GM19240 (cell line): ENCODE measurements around the gene VSIR.

Experiments used
- DNase-seq: peaks from one replicate; pipeline ENCODE4 v3.0.0; 2011; ENCODE audit warnings: low spot score; ENCODE audit not compliant: insufficient read length

The VSIR gene

DNA sequence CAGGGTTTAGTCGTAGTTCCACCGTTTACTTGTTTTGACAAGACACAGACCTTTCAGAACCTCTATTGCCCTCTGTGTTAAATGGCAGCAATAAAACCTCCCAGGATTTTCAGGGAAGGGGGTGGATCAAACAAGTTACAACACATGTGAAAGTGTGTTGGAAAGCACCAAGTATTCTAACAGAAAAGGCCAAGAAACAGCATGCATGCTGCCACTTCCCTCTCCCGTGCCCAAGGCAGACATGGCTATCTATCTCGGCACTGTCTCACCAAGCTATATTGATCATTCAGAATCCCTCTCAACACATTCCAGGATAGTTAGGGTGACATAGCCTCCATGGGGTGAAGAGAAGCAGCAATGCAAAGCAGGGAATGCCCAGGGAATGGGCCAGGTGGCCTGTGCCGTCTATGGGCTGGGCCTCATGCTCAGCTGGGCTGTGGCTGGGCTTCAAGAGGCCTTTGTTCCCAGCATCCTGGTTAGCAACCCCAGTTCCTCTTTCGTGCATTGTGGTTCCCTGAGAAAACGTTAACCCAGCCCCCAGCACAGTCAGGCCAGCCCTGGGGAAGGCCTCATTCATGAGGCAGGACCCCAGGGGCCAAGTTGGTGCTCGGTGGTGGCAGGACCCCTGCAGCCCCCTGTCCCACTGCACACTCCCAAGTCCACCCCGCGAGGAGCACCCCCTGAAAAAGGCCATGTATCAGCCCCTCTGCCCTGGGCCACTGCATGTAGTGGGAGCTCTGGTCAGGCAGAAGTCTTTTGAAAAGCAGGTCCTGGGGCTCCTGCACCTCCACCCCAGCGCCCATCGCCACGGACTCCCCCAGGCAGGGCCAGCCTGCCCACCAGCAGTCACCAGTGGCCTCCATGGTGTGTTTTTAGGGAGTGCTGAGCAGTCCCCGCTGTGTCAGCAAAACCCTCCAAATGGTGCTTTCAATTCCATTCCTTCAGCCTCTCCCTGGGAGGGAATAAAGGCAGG lies 25.5 kb downstream of the VSIR start:
- no peak for DNase-seq

GRCh38 chr10:71747039-71747531 lies 26.2 kb downstream of the VSIR start:
- no peak for DNase-seq

GRCh38 chr10:71746344-71747037 lies 26.8 kb downstream of the VSIR start:
- DNase-seq = no peak

GRCh38 chr10:71745664-71746250 lies 27.6 kb downstream of the VSIR start:
- DNase-seq = no peak

DNA sequence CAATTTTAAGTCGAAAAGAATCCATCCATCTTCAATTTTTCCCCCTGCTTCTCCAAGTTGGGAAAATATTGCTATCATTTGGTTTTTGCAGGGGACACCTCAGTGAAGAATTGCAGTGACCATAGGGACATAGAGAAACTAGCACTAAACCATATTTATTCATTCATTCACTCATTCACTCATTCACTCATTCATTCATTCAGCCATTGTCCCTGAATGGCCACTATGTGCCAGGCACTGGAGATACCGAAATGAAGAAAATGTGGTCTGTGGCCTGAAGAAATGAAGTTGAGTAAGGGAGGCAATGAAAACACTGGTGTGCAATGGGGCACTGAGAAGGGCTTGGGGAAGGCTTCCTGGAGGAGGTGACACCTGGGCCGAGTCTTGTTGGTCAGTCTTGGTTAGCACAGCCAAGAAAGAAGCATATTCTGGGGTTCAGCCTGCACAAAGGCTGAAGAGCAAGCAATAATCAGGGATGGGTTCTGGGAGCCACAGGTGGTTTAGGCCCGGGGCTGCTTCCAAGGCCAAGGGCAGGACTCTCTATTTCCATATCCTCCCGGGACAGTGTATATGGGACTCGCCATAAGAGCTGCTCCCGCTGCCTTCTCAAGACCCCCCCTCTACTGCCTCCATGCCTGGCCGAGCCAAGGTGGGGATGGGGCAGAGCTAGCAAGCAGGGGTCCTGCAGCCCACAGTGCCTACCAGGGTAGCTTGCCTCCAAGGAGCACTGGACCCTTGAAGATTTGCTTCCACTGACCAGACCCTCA lies 28.2 kb downstream of the VSIR start:
- DNase-seq = no peak

DNA sequence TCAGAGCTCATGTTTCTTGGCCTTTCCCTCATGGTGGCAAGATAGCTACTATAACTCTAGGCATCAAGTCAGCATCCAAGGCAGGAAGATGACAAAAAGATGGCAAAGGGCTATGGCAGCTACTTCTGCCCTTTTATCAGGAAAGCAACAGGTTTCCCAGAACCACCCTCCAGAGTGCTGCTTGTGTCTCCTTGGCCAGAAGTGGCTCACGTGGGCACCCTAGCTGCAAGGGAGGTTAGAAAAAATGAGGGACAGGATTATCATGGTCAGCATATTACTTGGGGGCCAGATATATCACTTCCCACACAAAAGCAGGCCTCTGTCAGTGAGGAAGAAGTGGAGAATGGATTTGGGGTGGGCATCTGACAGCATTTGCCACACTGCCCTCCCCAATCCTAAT lies 29.5 kb downstream of the VSIR start:
- DNase-seq = no peak

DNA sequence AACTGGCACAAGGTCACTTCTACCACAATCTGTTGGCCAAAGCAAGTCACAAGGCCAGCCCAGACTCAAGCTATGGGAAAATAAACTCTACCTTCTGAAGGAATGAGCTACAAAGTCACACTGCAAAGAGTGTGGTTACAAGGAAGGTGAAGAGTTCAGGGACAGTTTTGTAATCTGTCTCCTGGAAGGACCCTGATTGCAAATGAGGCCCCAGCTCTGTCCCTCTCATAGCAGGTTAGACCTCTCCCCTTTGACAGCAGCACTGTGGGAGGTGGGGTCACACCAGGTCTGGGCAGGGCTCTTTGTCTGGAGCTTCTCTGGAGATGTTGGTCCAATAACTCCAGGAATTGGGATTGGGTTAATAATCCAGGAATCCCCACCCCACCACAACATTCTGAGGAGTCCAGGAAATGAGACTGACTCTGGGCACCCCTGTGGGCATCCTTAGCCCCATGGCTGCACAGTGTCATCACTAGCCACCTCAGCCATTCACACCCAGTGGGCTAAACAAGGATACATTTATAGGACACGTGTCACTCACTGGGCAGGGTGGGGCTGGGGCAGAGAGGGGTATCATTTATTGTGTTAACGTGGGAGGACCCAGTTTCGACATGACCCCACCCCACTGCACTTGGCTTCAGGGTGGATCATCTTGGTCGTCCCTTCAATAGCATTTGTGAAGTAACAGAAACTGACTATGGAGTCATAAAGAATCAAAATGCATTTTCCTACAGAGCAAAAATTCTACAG lies 30.1 kb downstream of the VSIR start:
- no peak for DNase-seq

- DNase-seq = no peak
Measured at GRCh38 chr10:71742301-71743088, 30.8 kb downstream of the VSIR start.

DNA sequence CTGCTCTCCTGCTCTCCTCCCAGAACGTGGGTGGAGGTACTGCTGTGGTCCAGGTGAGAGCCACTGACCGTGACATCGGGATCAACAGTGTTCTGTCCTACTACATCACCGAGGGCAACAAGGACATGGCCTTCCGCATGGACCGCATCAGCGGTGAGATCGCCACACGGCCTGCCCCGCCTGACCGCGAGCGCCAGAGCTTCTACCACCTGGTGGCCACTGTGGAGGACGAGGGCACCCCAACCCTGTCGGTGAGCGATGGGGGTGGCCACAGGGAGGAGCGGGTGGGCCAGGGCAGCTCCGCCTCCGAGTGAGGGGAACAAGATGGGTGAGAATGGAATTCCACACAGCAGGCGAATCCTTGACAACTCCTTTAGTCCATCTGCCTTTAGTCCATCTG lies 31.6 kb downstream of the VSIR start:
- no peak for DNase-seq

DNA sequence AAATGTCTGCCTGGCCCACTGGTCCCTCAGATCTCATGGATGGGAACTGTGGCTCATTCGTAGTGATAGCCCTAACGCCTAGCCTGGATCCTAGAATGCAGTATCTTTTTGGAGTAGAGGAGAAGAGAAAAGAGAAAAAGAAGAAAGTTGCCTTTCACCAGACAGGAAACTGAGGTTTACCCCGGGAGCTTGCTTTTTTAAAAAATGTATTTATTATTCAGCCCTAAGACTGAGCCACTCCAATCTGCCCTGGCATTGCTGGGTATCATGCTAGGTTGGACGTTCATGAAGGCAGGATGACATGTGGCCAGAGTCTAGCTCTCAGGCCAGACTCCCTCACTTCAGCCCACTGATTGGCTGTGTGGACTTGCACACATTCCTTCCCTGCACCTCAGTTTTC lies 32.3 kb downstream of the VSIR start:
- no peak for DNase-seq

DNA sequence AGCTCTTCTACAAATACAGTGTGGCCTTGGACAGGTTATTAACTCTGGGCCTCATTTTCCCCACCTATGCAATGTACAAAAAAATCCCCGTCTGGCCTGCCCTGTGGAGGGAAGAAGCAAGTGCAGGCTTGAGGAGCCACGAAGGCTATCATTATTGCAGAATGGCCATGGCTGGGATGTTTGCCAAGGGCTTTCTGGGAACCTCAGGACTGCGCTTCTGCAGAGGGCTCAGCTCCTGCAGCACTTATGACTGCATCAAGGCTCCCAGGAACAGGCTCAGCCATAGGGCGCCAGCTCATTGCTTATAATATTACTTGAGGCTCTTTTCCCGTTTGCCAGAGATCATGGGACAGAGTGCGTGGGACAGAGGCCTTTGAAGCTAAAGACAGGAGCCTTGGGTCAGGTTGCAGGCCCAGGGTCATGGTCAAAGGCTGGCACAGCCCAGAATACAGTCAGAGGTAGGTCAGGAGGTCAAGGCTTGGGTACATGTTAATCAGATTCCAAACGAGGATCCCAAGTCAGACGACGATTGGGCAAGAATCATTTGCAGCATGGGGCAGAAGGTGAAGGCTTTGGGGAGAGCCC lies 33.2 kb downstream of the VSIR start:
- DNase-seq = no peak

- DNase-seq = no peak
Measured at GRCh38 chr10:71739358-71739900, 33.9 kb downstream of the VSIR start.

DNA sequence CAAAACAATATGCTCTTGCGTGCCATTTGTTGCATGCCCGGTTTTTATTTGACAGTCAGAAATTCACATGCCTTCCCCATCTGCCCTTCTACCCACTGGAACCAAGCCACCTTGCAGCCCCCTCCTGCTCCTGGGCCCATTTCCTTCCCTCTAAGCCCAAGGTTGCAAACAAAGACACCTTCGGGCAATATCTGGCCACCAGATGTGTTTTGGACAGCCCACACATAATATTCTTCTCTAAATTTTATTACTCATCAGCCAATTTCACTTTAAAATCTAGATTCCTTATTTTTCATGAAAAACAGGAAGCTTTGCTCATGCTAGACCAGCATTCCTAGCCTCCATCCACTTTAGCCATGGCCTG lies 35.5 kb downstream of the VSIR start:
- no peak for DNase-seq

DNA sequence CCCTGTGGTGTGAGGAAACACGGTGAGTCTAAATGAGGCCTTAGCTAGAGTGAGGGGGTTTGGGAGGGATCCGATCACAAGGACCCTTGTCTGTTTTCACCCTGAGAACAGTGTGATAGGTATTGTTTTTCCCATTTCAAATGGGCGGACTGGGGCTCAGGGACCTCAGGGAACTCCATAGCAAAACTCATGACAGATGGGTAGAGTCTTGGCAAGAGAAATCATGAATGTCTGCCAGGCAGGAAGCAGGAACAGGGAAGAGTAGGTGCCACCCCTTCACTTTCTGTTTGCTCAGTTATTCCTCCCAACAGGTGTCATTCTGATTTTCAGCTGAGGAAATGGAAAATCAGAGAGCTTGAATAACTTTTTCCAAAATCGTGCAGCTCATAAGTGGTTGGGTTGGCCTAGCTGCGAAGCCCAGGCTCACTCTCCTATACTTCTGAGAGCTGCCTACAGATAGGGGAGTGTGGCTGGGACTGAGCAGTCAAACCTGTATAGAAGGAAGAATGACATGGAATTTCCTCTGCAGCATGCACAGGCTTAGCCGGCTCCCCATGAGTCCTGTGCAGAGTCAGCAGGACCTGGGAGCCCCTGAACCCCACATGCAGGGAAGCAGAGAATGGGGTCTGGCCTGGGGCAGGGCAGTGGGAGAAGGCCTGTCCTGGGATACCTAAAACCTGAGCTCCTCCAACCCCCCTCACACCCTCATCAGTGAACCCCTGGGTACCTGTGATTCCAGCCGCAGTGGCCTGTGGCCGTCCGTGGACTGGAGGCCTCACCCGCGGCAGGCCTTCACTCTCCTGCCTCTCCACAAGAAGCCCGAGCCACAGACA lies 36.1 kb downstream of the VSIR start:
- DNase-seq = no peak

DNA sequence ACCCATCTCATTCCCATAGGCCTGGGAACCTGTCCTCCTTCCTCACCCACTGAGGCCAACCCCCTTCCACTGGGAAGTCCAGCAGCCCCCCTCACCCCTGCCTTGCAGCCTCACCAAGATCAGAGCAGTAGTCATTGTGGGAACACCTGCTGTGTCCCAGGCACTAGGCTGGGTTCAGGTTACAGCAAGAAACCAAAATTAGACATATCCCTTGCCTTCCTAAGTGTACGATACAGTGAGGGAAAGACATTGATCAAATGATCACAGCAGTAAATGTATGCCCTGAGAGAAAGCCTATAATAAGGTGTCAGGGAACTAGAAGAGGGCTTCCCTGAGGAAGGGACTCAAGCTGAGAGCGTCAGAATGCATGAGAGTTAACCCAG lies 36.8 kb downstream of the VSIR start:
- no peak for DNase-seq

DNA sequence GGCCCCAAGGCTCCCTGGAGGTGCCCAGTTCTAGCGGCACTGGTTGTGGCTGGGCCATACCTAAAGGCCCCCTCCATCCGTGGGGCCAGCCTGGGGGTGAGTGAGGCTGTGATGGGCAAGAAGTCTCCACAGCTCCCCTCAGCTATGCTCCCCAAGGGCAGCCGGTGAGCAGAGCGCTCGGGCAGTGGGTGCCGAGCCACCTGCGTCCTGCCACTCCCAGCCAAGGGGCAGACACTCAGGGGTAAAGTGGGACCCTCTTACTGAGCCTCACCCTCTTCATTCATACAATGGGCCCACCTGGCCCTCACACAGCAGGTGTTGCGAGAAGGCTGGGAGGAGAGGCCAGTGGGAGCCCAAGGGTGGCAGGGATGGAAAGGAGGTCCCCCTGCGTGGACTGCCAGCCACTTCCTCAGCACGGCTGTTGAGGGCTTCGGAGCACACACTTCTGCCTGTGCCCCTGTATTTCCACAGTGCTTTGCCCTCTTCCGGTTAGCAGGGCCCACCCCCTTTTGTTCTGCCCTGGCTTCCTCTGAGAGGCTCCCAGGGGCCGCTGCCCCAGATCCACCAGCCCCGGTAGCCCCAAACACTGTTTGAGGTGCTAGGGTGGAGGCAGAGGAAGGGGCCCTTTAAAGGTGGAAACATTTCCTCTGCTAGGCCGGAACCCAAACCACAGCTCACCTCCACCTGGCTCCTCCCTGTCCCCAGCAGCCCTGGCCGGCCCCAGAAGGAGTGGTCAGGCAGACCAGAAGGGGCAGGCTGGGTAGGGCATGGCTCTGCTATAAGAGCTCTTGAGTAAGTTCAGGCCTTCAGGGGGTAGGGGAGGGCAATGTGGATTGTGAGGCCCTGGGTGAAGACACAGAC lies 37.4 kb downstream of the VSIR start:
- DNase-seq = no peak

- no peak for DNase-seq
Measured at GRCh38 chr10:71734797-71735196, 38.5 kb downstream of the VSIR start.
